Mesothelial cell of epicardium (in vitro differentiated cells): Measurements from ENCODE around the gene DUSP9. TPM values are rescaled to one million over a fixed set of nuclear protein-coding genes. Genes with fewer than 3 reads are reported as not detected.
"Not testable (repeated sequence)": the region's sequence is repeated elsewhere in the genome, so short reads cannot be mapped to it uniquely, and the experiment has no call there.

Experiments used
- DNase-seq, 2 experiments: peaks; one replicate each; pipeline ENCODE4 v3.0.0; 2021; ENCODE audit warnings: low spot score in 2 of 2; ENCODE audit not compliant: unreplicated experiment in 2 of 2
- H3K27ac Mint-ChIP-seq: 2 replicates; pipeline ENCODE4 v1.8.0; 2021; ENCODE audit warnings: mixed read lengths
- H3K27me3 Mint-ChIP-seq: 2 replicates; pipeline ENCODE4 v1.8.0; 2021; ENCODE audit warnings: low read depth, mixed read lengths
- H3K36me3 Mint-ChIP-seq: 2 replicates; pipeline ENCODE4 v1.8.0; 2021; ENCODE audit warnings: mixed read lengths
- H3K4me1 Mint-ChIP-seq: 2 replicates; pipeline ENCODE4 v1.8.0; 2021; ENCODE audit warnings: mixed read lengths
- H3K4me3 Mint-ChIP-seq: 2 replicates; pipeline ENCODE4 v1.8.0; 2021; ENCODE audit warnings: mild to moderate bottlenecking, moderate library complexity, mixed read lengths
- H3K9me3 Mint-ChIP-seq: 2 replicates; pipeline ENCODE4 v1.8.0; 2021; ENCODE audit warnings: mixed read lengths
- total RNA-seq: library from RNA; stranded (reverse); gene quantifications from 3 replicates; pipeline ENCODE4 v1.2.1, GENCODE V29; 2021
- TF ChIP-seq, protein P1 (sequence below): fragments of 200-600 bp; sonication (generic); IDR thresholded peaks from one replicate; pipeline ENCODE4 v1.5.0; 2021; ENCODE audit warnings: antibody characterized with exemption; ENCODE audit not compliant: unreplicated experiment

DUSP9 gene
- total RNA-seq, 1 donor from 2014 or later = 3.7 TPM

DNA sequence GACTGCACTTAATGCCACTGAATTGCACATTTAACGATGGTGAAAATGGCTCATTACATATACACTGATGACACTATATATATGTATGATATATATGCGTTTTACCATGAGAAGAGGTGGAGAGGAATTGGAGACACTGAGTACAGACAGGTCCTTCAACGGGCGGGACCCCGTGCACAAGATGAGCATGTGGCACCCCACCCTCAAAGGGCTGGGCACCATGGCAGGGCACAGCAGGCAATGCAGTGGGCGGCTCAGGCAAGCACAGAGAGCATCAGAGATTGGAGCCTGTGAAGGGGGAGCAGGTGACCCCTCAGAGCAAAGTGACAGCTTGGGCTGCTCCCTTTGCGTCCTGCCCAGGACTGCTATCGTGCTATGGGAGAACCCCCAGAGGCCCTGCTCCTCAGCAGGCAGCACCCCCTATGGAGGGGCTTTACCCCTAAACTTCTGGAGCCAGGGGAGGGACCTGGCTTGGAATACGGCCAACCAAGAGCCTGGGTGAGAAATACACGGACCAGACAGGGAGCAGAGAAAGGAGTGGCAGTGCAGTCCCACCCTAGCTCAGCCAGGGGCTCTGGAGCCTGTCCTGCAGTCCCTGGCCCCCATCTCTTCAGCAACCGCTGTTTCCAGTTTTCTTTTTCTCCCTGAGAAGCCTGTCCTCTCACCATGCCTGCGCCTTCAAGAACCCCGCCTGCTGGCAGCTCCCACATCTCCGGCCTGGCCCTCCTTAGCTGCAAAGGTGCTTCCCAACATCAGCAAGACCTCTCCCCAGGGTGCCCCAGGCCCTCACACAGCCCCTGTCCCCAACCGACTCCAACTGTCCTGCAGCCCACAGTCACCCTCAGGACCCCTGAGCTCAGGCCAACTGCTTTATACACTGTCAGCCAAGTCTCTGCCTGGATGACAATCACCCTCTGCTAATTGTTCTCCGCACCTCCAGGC, 51.2 kb downstream of the DUSP9 start:
- Mint-ChIP-seq H3K36me3 (peaks cover 10% of the 10 kb centered on the region), H3K27ac (no peak overlapping the region), H3K4me1 (no peaks in the 10 kb centered on the region)

DNA sequence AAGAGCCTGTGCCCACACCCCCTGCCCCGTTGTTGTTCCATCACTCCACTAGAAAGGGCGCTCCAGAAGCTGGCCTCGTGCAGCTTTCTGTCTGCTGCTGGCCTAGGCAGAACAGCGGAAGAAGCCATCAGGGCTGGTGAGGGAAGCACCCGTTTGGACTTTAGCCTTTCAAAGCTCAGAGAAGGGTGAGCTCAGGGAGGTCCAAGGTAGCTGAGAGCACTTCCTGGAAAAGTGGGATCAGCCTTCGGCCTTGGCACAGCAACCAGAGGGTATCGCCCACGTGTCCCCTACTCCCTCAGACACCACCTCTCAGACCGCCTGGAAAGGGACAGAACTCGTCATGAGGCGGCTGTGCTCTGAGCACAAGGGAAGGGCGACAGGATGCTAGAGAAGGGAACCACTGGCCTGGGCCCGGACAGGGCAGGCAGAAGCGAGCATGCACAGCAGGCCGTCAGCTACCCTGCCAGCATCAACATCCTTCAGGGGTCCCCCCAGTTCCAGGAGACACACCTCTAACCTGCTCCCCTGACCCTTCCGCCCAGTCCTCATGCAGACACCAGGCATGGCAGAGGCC, 52.3 kb downstream of the DUSP9 start:
- DNase-seq, H3K27me3 Mint-ChIP-seq, H3K27ac Mint-ChIP-seq, H3K4me3 Mint-ChIP-seq, H3K36me3 Mint-ChIP-seq, H3K4me1 Mint-ChIP-seq, H3K9me3 Mint-ChIP-seq: not testable (repeated sequence)

More for the DNA sequence above, 51.2 kb downstream of the DUSP9 start:
- Mint-ChIP-seq H3K27me3 (no peaks in the 10 kb centered on the region), H3K4me3 (no peak overlapping the region), H3K9me3 (peaks cover 7% of the 10 kb centered on the region)
- DNase-seq = no peak
- TF ChIP-seq, protein P1, sequence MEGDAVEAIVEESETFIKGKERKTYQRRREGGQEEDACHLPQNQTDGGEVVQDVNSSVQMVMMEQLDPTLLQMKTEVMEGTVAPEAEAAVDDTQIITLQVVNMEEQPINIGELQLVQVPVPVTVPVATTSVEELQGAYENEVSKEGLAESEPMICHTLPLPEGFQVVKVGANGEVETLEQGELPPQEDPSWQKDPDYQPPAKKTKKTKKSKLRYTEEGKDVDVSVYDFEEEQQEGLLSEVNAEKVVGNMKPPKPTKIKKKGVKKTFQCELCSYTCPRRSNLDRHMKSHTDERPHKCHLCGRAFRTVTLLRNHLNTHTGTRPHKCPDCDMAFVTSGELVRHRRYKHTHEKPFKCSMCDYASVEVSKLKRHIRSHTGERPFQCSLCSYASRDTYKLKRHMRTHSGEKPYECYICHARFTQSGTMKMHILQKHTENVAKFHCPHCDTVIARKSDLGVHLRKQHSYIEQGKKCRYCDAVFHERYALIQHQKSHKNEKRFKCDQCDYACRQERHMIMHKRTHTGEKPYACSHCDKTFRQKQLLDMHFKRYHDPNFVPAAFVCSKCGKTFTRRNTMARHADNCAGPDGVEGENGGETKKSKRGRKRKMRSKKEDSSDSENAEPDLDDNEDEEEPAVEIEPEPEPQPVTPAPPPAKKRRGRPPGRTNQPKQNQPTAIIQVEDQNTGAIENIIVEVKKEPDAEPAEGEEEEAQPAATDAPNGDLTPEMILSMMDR = no peak

DNA sequence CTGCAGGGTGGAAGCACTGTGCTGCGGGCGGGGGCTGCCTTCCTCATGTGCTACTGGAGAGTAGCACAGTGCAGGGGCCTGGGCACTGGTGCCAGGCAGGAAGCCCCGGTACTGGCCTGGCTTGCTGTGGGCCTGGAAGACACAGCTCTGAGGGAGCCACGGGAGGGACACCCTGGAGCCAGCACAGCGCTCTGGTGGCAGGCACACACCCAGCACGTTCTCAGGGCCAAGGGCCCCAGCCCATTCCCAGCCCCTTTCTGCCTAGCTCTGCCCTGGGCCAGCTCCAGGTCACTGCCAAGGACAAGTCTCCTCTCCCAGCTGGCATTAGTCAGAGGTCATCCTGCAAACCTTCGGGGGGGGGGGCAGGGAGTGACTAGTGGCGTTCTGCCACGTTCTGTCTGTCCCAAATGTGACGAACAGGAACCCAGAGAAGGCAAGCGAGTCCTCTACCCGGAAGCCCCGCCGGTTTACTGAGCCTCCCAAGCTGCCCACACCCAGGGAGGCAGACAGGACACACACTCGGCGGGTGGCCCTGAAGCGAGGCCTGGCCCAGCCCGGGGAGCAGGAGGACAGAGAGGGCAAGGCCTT, 52.9 kb downstream of the DUSP9 start:
- H3K27ac Mint-ChIP-seq, H3K4me3 Mint-ChIP-seq, H3K4me1 Mint-ChIP-seq, H3K27me3 Mint-ChIP-seq, H3K36me3 Mint-ChIP-seq, H3K9me3 Mint-ChIP-seq, DNase-seq: not testable (repeated sequence)

GRCh38 chrX:153700376-153700945, 53.5 kb downstream of the DUSP9 start:
- no peak overlapping the region for H3K27ac Mint-ChIP-seq
- TF ChIP-seq, protein P1 = no peak
- peaks cover 7% of the 10 kb centered on the region for H3K9me3 Mint-ChIP-seq
- no peak for DNase-seq
- H3K36me3 Mint-ChIP-seq = peaks cover 10% of the 10 kb centered on the region
- H3K4me3 Mint-ChIP-seq = no peak overlapping the region
- H3K27me3 Mint-ChIP-seq = no peaks in the 10 kb centered on the region
- H3K4me1 Mint-ChIP-seq = no peaks in the 10 kb centered on the region

Other genes starting within 250 kb of the DUSP9 start
- not detected in 3 replicates for gene PNMA6E, start 245.9 kb upstream of the DUSP9 start, total RNA-seq
- gene ZFP92, start 235.7 kb upstream of the DUSP9 start, total RNA-seq = 1.3 to 1.4 TPM (median 1.3 TPM) in 3 replicates
- gene TREX2, start 201.1 kb upstream of the DUSP9 start, total RNA-seq = 0.72 to 0.97 TPM (median 0.83 TPM) in 3 replicates
- 22.9 to 25.1 TPM (median 24.7 TPM) in 3 replicates for gene HAUS7, start 176.6 kb upstream of the DUSP9 start, total RNA-seq
- gene BGN, start 152.2 kb upstream of the DUSP9 start, total RNA-seq = 114 to 121 TPM (median 121 TPM) in 3 replicates
- 0.82 to 0.99 TPM (median 0.83 TPM) in 3 replicates for gene ATP2B3, start 129.6 kb upstream of the DUSP9 start, total RNA-seq
- 17.2 to 19.1 TPM (median 17.3 TPM) in 3 replicates for gene CCNQ, start 48.1 kb upstream of the DUSP9 start, total RNA-seq
- 28.2 to 35.1 TPM (median 28.5 TPM) in 3 replicates for gene PNCK, start 26.6 kb downstream of the DUSP9 start, total RNA-seq
- gene SLC6A8, start 40.7 kb downstream of the DUSP9 start, total RNA-seq = 65.3 to 68.0 TPM (median 65.6 TPM) in 3 replicates
- gene BCAP31, start 77.2 kb downstream of the DUSP9 start, total RNA-seq = 116 to 121 TPM (median 118 TPM) in 3 replicates
- gene ABCD1, start 77.7 kb downstream of the DUSP9 start, total RNA-seq = 15.4 to 18.3 TPM (median 15.4 TPM) in 3 replicates
- 3.6 to 4.3 TPM (median 4.3 TPM) in 3 replicates for gene PLXNB3, start 117.0 kb downstream of the DUSP9 start, total RNA-seq
- 0.14 to 0.16 TPM in 2 of 3 replicates, not detected in the other for gene SRPK3, start 133.8 kb downstream of the DUSP9 start, total RNA-seq
- 49.6 to 55.0 TPM (median 53.5 TPM) in 3 replicates for gene IDH3G, start 147.2 kb downstream of the DUSP9 start, total RNA-seq
- 213 to 228 TPM (median 214 TPM) in 3 replicates for gene SSR4, start 147.5 kb downstream of the DUSP9 start, total RNA-seq
- gene PDZD4, start 183.3 kb downstream of the DUSP9 start, total RNA-seq = 6.8 to 8.8 TPM (median 7.6 TPM) in 3 replicates
- gene L1CAM, start 239.0 kb downstream of the DUSP9 start, total RNA-seq = 1.4 to 2.1 TPM (median 2.1 TPM) in 3 replicates